Esophagus mucosa (tissue), 1 donor: ENCODE data around the gene MSH2. TPM values are rescaled to one million over a fixed set of nuclear protein-coding genes. Genes with fewer than 3 reads are reported as not detected.

Source experiments
- total RNA-seq: library from RNA; stranded (reverse); gene quantifications from one replicate; pipeline ENCODE4 v1.2.4, GENCODE V29; 2023
- donor health status: DM: yes; HTN: yes; CAD: no.

Gene MSH2
- total RNA-seq, 1 donor from 2014 or later: 10.7 TPM

Other genes starting within 250 kb of the MSH2 start
- 0.16 TPM for gene STPG4, start 247.8 kb upstream of the MSH2 start, total RNA-seq
- 206 TPM for gene CALM2, start 226.6 kb upstream of the MSH2 start, total RNA-seq
- 11.3 TPM for gene EPCAM, start 33.8 kb upstream of the MSH2 start, total RNA-seq
- not detected for gene KCNK12, start 167.8 kb downstream of the MSH2 start, total RNA-seq